H7 (cell line): Measurements from ENCODE around the gene OR13G1. TPM values are rescaled to one million over a fixed set of nuclear protein-coding genes. Genes with fewer than 3 reads are reported as not detected.

Experiments used
- DNase-seq: peaks from one replicate; pipeline ENCODE4 v3.0.0; 2012
- H3K27me3 ChIP-seq: 2 replicates; pipeline ENCODE4 v1.6.0; 2011; ENCODE audit warnings: mild to moderate bottlenecking, low read length; ENCODE audit not compliant: control insufficient read depth, insufficient read depth
- H3K36me3 ChIP-seq: replicated peaks from 2 replicates; pipeline ENCODE4 v1.5.1; 2011; ENCODE audit warnings: low read length; ENCODE audit not compliant: control insufficient read depth, insufficient read depth
- H3K4me3 ChIP-seq: 2 replicates; pipeline ENCODE4 v1.5.1; 2011; ENCODE audit warnings: low read depth, mild to moderate bottlenecking, control low read depth, low read length, moderate library complexity; ENCODE audit not compliant: insufficient read depth
- total RNA-seq: library from RNA; depleted of rRNA; stranded (reverse); fragments of >200 nt; shearing (Covaris generic); gene quantifications from 2 replicates; pipeline ENCODE4 v1.2.3, GENCODE V29; 2014; rRNA removed

OR13G1 gene
- total RNA-seq, 1 experiment from 2014 or later: not detected

- no peak overlapping the region; the same call in 1 of the 2 replicates for H3K4me3 ChIP-seq
Measured at GRCh38 chr1:247638781-247639180, 40.8 kb downstream of the OR13G1 start.

GRCh38 chr1:247638011-247638410 is 41.5 kb downstream of the OR13G1 start:
- no peak overlapping the region for H3K4me3 ChIP-seq
- no peaks in the 10 kb centered on the region for H3K36me3 ChIP-seq
- peaks cover 7% of the 10 kb centered on the region; the same call in 1 of the 2 replicates for H3K27me3 ChIP-seq
- DNase-seq: no peak

More at GRCh38 chr1:247638781-247639180, 40.8 kb downstream of the OR13G1 start:
- no peaks in the 10 kb centered on the region for H3K36me3 ChIP-seq
- peaks cover 7% of the 10 kb centered on the region; the same call in 1 of the 2 replicates for H3K27me3 ChIP-seq
- DNase-seq: no peak

GRCh38 chr1:247627951-247628350 is 51.6 kb downstream of the OR13G1 start:
- no peaks in the 10 kb centered on the region for H3K36me3 ChIP-seq
- no peaks in the 10 kb centered on the region for H3K27me3 ChIP-seq
- no peak for DNase-seq
- no peak overlapping the region for H3K4me3 ChIP-seq

Other genes starting within 250 kb of the OR13G1 start
- gene OR2B11, start 221.6 kb downstream of the OR13G1 start, total RNA-seq: not detected in 2 replicates
- not detected in 2 replicates for gene OR2C3, start 143.3 kb downstream of the OR13G1 start, total RNA-seq
- not detected in 2 replicates for gene GCSAML, start 130.6 kb downstream of the OR13G1 start, total RNA-seq
- not detected in 2 replicates for gene OR2G2, start 91.4 kb downstream of the OR13G1 start, total RNA-seq
- not detected in 2 replicates for gene OR2G3, start 74.2 kb downstream of the OR13G1 start, total RNA-seq
- not detected in 2 replicates for gene OR6F1, start 36.9 kb upstream of the OR13G1 start, total RNA-seq
- gene OR14K1, start 58.9 kb upstream of the OR13G1 start, total RNA-seq: not detected in 2 replicates
- not detected in 2 replicates for gene OR14A2, start 68.4 kb upstream of the OR13G1 start, total RNA-seq
- gene OR1C1, start 80.8 kb upstream of the OR13G1 start, total RNA-seq: not detected in 2 replicates
- not detected in 2 replicates for gene OR14A16, start 144.4 kb upstream of the OR13G1 start, total RNA-seq
- gene OR11L1, start 162.2 kb upstream of the OR13G1 start, total RNA-seq: not detected in 2 replicates
- gene TRIM58, start 177.4 kb upstream of the OR13G1 start, total RNA-seq: 0.04 and 0.10 TPM in 2 replicates
- gene OR2W3, start 215.8 kb upstream of the OR13G1 start, total RNA-seq: not detected in 2 replicates
- gene OR2T8, start 240.5 kb upstream of the OR13G1 start, total RNA-seq: not detected in 2 replicates
- gene OR2AJ1, start 245.2 kb upstream of the OR13G1 start, total RNA-seq: not detected in 2 replicates